Immature natural killer cell (primary cell): ENCODE data around the gene GRN. TPM values are rescaled to one million over a fixed set of nuclear protein-coding genes. Genes with fewer than 3 reads are reported as not detected.

ENCODE experiments used
- DNase-seq, 3 donors: peaks; one replicate each; pipeline ENCODE4 v3.0.0; 2022; ENCODE audit warnings: mixed read lengths in 1 of 3
- H3K27ac Mint-ChIP-seq, 6 donors: one replicate each; pipeline ENCODE4 v1.8.0; 2020; ENCODE audit warnings: mixed read lengths in 6 of 6, mild to moderate bottlenecking in 5 of 6, inconsistent platforms in 4 of 6, moderate library complexity in 3 of 6
- H3K27me3 Mint-ChIP-seq, 3 donors: one replicate each; pipeline ENCODE4 v1.8.0; 2020 to 2021; ENCODE audit warnings: low read depth in 3 of 3, mild to moderate bottlenecking in 3 of 3, mixed read lengths in 3 of 3, moderate library complexity in 3 of 3, inconsistent platforms in 1 of 3
- H3K36me3 Mint-ChIP-seq, 3 donors: one replicate each; pipeline ENCODE4 v1.8.0; 2020; ENCODE audit warnings: mixed read lengths in 3 of 3, inconsistent platforms in 2 of 3, mild to moderate bottlenecking in 2 of 3
- H3K4me1 Mint-ChIP-seq, 2 donors: one replicate each; pipeline ENCODE4 v1.8.0; 2020; ENCODE audit warnings: inconsistent platforms in 2 of 2, mild to moderate bottlenecking in 2 of 2, mixed read lengths in 2 of 2, moderate library complexity in 1 of 2
- H3K4me3 Mint-ChIP-seq, 5 donors: one replicate each; pipeline ENCODE4 v1.8.0; 2020; ENCODE audit warnings: mild to moderate bottlenecking in 5 of 5, mixed read lengths in 5 of 5, inconsistent platforms in 3 of 5, moderate library complexity in 3 of 5
- H3K9me3 Mint-ChIP-seq, 6 donors: one replicate each; pipeline ENCODE4 v1.8.0; 2020; ENCODE audit warnings: mild to moderate bottlenecking in 6 of 6, mixed read lengths in 6 of 6, inconsistent platforms in 4 of 6, moderate library complexity in 3 of 6
- polyA plus RNA-seq, 3 donors: library from polyadenylated mRNA; unstranded; fragments of 300-500 nt; fragmentation: Illumina TruSeq; gene quantifications; one replicate each; pipeline ENCODE4 v1.2.3, GENCODE V29; 2021

Gene GRN
- polyA plus RNA-seq, 3 donors from 2014 or later = 50.9 to 103 (median 73.3) TPM

DNA sequence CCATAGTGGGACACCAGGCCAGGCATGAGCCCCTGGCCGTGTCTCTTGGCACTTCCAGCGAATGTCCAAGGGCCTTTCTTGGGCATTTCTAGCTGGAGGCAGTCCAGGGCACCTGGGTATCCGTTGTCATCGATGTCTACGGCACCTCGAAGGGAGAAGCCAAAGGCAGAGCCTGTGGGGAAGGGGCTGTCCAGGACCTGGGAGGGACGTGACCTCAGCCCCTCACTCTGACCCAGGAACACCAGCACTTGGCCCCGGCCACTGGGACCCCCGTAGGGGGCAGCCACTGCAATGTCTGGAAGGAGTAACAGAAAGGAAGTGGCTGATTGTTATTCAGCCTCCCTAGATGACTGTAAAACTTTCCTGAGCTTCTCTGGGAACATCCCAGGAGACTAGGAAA is 35.7 kb downstream of the GRN start:
- Mint-ChIP-seq H3K27ac (no peak overlapping the region), H3K4me1 (peaks cover 3 to 5% of the 10 kb centered on the region in 2 donors), H3K4me3 (no peak overlapping the region), H3K36me3 (no peaks in the 10 kb centered on the region), H3K9me3 (no peaks in the 10 kb centered on the region), H3K27me3 (peaks cover 3 to 10% (median 4%) of the 10 kb centered on the region in 3 donors)
- no peak for DNase-seq

DNA sequence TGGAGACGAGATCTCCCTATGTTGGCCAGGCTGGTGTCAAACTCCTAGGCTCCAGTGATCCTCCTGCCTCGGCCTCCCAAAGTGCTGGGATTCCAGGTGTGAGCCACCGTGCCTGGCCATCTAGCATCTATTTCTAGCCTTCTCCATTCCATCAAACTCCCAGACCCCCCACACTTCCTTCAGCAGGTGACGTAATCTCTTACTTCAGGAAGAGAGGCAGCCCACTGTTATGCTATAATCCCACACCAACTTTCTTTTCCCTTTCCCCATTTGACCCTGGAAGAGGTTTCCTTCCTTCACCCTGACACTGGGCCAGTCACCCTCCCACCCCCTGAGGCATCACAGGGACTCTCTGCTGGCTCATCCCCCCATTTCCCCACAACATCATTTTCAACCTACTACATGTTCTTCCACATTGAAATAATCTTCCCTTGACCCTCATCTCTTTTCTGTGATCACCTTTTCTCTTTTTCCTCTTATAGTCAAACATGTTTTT is 36.8 kb downstream of the GRN start:
- Mint-ChIP-seq H3K36me3 (no peaks in the 10 kb centered on the region), H3K4me3 (no peak overlapping the region), H3K9me3 (no peaks in the 10 kb centered on the region), H3K4me1 (peaks cover 11 to 12% of the 10 kb centered on the region in 2 donors), H3K27me3 (peaks cover 3 to 13% (median 7%) of the 10 kb centered on the region in 3 donors), H3K27ac (peak overlapping the region in 2 of 6 donors; percentile 8 to 48)
- no peak for DNase-seq

DNA sequence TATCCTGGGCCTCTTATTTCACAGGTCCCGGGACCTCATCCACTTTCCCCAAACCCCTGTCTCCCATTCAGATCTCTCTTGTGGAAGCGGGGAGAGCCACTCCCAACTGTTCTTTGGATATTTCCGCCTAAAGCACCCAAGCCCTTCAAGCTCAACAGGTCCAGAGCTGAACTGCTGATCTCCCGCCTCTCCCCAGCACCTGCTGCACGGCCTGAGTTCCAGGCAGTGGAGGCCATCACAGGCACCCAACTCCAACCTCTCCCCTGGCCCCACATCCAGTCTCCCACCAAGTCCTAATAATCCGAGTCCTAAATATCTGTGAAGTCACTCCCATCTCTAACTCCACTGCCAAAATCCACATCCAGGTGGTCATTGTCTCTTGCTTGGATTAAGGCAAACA is 37.8 kb downstream of the GRN start:
- Mint-ChIP-seq H3K4me1 (peaks cover 11 to 14% of the 10 kb centered on the region in 2 donors), H3K36me3 (no peaks in the 10 kb centered on the region), H3K27ac (no peak overlapping the region), H3K4me3 (no peak overlapping the region), H3K9me3 (no peaks in the 10 kb centered on the region), H3K27me3 (peaks cover 3 to 11% (median 9%) of the 10 kb centered on the region in 3 donors)
- DNase-seq = no peak

DNA sequence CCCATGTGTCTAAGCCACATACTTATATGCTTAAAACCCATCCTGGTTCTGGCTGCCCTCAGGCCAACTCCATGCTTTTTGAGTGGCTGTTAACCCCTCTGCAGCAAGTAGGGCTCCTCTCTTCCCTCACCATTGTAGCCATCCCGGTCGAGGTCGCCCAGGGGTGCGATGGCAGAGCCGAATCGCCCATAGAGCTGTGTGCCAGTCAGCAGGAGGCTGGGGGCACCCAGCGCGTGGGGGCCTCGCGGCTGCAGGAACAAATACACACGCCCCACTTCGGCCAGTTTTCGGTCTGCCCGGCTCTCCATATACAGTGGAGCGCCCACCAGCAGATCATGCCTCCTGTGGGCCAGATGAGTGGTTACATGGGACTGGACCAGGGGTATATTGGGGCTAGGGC is 38.3 kb downstream of the GRN start:
- Mint-ChIP-seq H3K27ac (no peak overlapping the region), H3K36me3 (no peaks in the 10 kb centered on the region), H3K4me1 (peaks cover 11 to 15% of the 10 kb centered on the region in 2 donors), H3K4me3 (peak overlapping the region in 1 of 5 donors; percentile 41), H3K27me3 (peaks cover 3 to 11% (median 9%) of the 10 kb centered on the region in 3 donors), H3K9me3 (no peaks in the 10 kb centered on the region)
- no peak for DNase-seq

DNA sequence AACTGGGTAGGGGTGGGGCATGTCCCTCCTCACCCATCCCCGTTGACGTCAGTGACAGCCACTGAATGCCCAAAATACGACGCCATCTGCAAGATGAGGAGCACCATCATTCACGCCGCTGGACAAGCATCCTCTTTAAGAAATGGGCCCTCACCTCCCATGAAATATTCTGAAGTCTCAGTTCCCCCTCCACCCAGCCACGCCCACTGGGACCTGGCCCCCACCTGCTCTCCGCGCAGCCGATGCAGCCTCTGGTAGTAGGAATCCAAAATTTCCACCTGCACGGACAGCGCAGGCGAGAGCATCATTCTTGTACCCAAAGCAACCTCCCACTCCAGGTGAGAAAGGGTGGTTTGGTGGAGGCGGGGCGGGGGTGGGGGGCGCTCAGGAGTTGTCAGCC is 38.8 kb downstream of the GRN start:
- peak overlapping the region in 2 of 5 donors; percentile 24 to 41 for H3K4me3 Mint-ChIP-seq
- peaks cover 3 to 9% (median 8%) of the 10 kb centered on the region in 3 donors for H3K27me3 Mint-ChIP-seq
- no peak overlapping the region for H3K27ac Mint-ChIP-seq
- peaks cover 11 to 16% of the 10 kb centered on the region in 2 donors for H3K4me1 Mint-ChIP-seq
- no peak for DNase-seq
- H3K9me3 Mint-ChIP-seq = no peaks in the 10 kb centered on the region
- no peaks in the 10 kb centered on the region for H3K36me3 Mint-ChIP-seq

DNA sequence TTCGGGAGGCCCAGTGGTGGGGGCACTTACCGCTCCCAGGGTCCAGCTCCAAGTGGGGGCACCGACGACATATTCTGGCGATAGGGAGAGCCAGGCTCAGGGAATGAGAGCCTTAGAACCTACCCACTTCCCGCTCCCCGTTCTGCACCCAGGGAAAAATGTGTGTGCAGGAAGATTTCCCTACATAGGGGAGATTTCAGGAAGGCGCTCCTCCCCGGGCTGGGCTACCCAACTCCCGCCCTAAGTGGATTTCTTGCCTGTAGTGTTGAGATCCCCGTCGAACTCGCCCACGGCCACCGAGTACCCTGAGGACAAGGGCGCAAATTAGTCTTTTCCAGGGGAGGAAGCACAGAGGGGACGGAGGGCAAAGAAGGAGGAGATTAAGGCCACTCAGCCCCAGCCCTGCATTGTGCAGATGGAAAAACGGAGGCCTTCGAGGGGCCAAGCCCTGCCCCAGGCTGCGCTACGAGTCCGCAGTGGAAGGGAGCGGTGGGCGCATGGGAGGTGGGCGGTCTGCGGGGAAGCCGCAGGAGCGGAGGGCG is 39.2 kb downstream of the GRN start:
- peaks cover 3 to 10% (median 8%) of the 10 kb centered on the region in 3 donors for H3K27me3 Mint-ChIP-seq
- H3K27ac Mint-ChIP-seq = peak overlapping the region in 1 of 6 donors; percentile 45
- peak overlapping the region; percentile 52 to 84 (median 83) for H3K4me3 Mint-ChIP-seq
- H3K4me1 Mint-ChIP-seq = peaks cover 16 to 20% of the 10 kb centered on the region in 2 donors
- no peaks in the 10 kb centered on the region for H3K36me3 Mint-ChIP-seq
- no peak for DNase-seq
- H3K9me3 Mint-ChIP-seq = no peaks in the 10 kb centered on the region

DNA sequence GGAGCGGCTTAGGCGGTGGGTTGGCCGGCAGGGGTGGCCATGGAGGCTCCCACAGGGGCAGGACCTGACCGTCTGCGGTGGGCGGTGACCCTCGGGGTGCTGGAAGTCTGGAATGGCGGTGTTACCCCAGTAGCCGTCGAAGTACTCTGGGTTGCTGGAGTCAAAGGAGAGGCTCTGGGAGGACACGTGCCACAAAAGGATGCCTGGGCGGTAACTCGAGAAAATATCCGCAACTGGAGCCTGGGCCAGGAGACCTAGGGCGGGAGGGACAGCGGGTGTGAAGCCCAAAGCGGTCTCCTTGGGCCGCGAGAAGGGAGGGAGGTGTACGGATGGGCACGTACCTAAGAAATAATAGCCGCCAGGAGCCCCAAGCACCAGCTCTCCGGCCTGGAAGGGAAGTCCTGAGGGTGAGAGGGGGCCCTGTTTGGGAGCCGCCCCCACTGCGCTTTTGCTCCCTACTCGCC is 39.8 kb downstream of the GRN start:
- DNase-seq = no peak
- Mint-ChIP-seq H3K4me3 (peak overlapping the region; percentile 73 to 84 (median 83)), H3K9me3 (no peaks in the 10 kb centered on the region), H3K4me1 (peaks cover 21 to 25% of the 10 kb centered on the region in 2 donors), H3K36me3 (no peaks in the 10 kb centered on the region), H3K27me3 (peaks cover 3 to 12% (median 8%) of the 10 kb centered on the region in 3 donors), H3K27ac (peak overlapping the region in 1 of 6 donors; percentile 78)

DNA sequence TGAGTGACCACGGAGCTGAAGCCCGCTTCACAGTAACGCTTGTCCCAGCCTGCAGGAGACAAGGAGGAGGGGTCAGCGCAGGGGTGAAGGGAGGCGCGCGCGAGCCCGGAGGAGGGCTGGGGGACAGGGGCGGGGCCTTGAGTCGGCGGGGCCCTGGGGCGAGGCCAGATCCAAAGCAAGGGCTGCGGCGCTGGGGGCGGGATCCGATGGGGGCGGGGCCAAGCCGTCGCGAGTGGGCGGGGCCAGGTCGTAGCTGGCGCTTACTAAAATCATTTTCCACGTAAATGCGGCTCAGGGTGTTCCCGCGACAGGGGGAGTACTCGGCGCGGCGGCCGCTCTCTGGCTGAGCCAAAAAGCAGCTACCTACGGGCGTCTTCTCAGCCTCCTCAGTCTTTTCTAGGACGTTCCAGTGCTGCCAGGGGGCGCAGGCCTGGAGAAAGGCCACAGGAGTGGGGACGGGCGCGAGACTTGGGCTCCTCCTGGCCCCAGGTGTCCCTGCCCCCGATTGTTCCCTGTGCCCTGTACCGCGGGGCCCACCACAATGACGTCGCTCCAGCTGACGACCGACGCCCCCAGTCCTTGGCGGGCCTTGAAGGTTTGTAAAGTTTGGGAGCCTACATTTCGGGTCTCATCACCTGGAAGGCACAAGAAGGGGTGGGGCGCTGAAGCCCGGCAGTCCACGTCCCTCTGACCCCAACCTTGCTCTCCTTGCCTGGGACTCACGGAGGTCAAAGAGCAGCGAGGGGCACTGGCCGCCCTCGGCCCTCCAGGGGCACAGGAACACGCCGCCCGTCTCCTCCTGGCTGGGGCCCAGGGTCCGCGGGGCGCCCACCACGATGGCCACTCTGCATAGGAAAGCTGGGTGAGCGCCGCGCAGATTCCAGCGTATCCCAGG is 40.4 kb downstream of the GRN start:
- Mint-ChIP-seq H3K4me3 (peak overlapping the region; percentile 73 to 84 (median 83)), H3K27ac (peak overlapping the region in 4 of 6 donors; percentile 17 to 61 (median 26)), H3K9me3 (no peaks in the 10 kb centered on the region), H3K4me1 (peaks cover 26 to 29% of the 10 kb centered on the region in 2 donors), H3K36me3 (no peaks in the 10 kb centered on the region), H3K27me3 (peaks cover 3 to 12% (median 12%) of the 10 kb centered on the region in 3 donors)
- peak; percentile 78 to 81 (median 81) for DNase-seq

DNA sequence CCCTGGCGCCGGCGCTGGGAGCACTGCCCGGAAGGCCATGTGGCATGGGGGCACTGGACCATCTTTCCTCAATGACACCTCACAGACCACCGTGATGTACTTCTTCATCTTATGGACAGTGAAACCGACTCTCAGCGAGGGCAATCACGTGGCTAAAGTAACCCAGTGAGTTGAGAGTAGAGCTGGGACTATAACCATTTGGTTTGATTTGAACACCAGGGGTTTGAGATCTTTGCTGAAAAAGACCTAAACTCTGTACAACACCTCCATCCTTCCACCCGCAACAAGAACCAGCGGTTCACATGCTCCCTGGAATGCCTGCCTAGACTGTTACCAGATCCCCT is 41.1 kb downstream of the GRN start:
- Mint-ChIP-seq H3K27ac (peak overlapping the region in 4 of 6 donors; percentile 35 to 61 (median 58)), H3K4me1 (peaks cover 26 to 29% of the 10 kb centered on the region in 2 donors), H3K27me3 (peaks cover 3 to 12% (median 12%) of the 10 kb centered on the region in 3 donors), H3K36me3 (no peaks in the 10 kb centered on the region), H3K4me3 (peak overlapping the region; percentile 73 to 84 (median 83)), H3K9me3 (no peaks in the 10 kb centered on the region)
- no peak for DNase-seq

DNA sequence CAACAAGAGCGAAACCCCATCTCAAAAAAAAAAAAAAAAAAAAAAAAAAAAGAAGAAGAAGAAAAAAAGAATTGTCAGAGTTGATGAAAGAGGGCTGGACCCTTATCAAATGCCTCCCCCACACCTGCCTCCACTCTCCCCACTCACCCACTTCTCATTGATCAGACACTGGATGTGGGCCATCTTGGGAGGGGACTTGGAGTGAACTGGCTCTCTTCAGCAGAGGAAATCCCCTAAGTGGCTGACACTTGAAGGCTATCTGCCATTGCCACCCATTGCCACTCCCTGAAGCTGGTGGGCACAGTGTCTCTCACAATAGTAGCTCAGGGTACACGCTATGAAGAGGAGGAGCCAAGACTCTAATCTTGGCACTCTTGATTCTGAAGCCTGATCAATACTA is 42.7 kb downstream of the GRN start:
- H3K4me3 Mint-ChIP-seq = peak overlapping the region in 1 of 5 donors; percentile 38
- peaks cover 26 to 29% of the 10 kb centered on the region in 2 donors for H3K4me1 Mint-ChIP-seq
- no peaks in the 10 kb centered on the region for H3K9me3 Mint-ChIP-seq
- no peaks in the 10 kb centered on the region for H3K36me3 Mint-ChIP-seq
- peaks cover 3 to 11% (median 8%) of the 10 kb centered on the region in 3 donors for H3K27me3 Mint-ChIP-seq
- no peak for DNase-seq
- H3K27ac Mint-ChIP-seq = no peak overlapping the region

DNA sequence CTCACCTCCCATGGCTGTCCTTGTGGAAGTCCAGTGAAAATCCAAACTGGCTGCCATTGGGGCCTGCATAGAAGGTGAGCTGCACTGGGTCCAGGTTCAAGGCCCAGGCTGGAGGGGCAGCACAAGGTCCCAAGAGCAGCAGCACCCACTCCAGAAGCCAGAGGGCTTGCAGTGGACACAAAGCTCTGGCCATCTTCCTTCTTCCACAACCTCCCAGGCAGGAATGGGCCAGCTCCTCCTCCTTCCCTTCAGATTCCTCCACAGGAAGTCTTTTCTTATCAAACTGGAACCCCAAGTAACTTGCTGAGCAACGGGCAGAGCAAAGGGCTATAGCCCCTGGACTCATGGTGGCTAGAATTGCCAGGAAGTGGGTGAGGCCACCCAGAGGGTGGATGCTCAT is 44.2 kb downstream of the GRN start, which contains the start of gene ITGA2B:
TSS of gene ITGA2B (minus strand) at position 369 of the 400 bp plus-strand sequence. CDS start at position 193, 176 bp downstream.
- no peaks in the 10 kb centered on the region for H3K36me3 Mint-ChIP-seq
- peak within 1 kb of the TSS in 1 of 6 donors; percentile 30 for H3K27ac Mint-ChIP-seq
- peaks cover 26 to 30% of the 10 kb centered on the region in 2 donors for H3K4me1 Mint-ChIP-seq
- peak within 1 kb of the TSS in 3 of 5 donors; percentile 11 to 34 (median 32) for H3K4me3 Mint-ChIP-seq
- no peak for DNase-seq
- peaks cover 3 to 11% (median 6%) of the 10 kb centered on the region in 3 donors for H3K27me3 Mint-ChIP-seq
- H3K9me3 Mint-ChIP-seq = no peaks in the 10 kb centered on the region

DNA sequence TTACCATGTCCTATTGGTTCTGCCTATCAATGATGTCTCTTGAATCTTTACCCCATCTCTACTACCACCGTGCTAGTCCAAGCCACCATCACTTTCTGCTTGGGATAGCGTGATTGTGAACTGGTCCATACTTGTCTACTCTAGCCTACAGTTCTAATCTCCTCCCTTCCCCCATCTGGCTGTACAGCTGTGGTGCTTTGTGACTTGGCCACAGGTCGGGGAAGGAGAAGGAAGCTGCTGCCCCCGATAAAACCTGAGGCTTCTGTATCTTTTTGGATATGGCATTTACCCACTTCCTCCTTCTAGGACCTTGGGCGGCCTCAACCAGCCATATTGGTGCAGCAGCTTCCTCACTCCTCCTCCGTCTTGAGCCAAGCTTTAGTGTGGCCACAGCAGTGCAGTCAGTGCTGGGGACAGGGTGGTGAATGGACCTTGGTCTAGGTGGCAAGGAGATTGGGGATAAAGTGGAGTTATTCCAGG is 44.7 kb downstream of the GRN start:
- peak overlapping the region in 3 of 5 donors; percentile 11 to 34 (median 32) for H3K4me3 Mint-ChIP-seq

DNA sequence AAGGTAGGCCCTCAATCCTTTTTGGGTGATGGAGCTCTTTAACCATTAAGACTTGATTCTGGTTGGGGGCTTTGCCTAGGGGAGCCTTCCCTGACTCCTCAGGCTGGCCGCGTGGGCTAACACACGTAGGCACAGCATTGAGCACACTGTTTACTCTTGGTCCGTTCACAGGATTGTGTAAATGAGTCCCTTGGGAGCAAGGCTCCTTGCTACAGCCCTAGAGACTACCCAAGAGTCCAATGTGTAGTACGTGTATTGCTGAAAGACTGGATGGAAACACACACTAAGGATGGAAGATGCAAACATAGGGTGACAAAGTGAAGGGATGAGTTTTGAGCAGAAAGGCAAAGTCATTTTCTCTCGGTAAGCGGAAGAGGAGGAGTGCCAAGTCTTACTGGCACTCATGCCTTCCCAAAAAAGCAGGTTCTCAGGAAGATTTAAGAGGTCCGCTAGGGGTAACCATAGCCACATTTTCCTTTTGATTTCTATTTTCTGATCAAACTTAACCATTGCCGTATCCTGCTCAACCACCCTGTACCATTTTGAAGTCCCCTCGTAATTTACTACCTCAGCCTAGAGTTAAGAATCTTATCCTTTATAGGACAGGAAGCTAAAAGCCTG is 45.3 kb downstream of the GRN start:
- DNase-seq = no peak
- Mint-ChIP-seq H3K4me1 (peaks cover 26% of the 10 kb centered on the region in 2 donors), H3K27ac (no peak overlapping the region), H3K27me3 (peaks cover 0 to 9% (median 6%) of the 10 kb centered on the region in 3 donors), H3K9me3 (no peaks in the 10 kb centered on the region), H3K4me3 (no peak overlapping the region), H3K36me3 (no peaks in the 10 kb centered on the region)

More for the DNA sequence above, 44.7 kb downstream of the GRN start:
- Mint-ChIP-seq H3K9me3 (no peaks in the 10 kb centered on the region), H3K36me3 (no peaks in the 10 kb centered on the region), H3K27me3 (peaks cover 3 to 11% (median 6%) of the 10 kb centered on the region in 3 donors), H3K27ac (no peak overlapping the region), H3K4me1 (peaks cover 26 to 29% of the 10 kb centered on the region in 2 donors)
- no peak for DNase-seq
